Loucy (cell line): Measurements from ENCODE around the gene TP53INP2.

Experiments used
- EZH2phosphoT487 ChIP-seq: fragments of 200-600 bp; IDR thresholded peaks from 2 replicates; pipeline ENCODE4 v1.6.1; 2018; ENCODE audit warnings: antibody characterized with exemption, mild to moderate bottlenecking, moderate library complexity, borderline replicate concordance
- TF ChIP-seq, protein P1 (sequence below): fragments of 200-600 bp; sonication (generic); conservative IDR thresholded peaks from 2 replicates; pipeline ENCODE4 v1.5.1; 2014; ENCODE audit warnings: mild to moderate bottlenecking, antibody characterized with exemption, low read length

DNA sequence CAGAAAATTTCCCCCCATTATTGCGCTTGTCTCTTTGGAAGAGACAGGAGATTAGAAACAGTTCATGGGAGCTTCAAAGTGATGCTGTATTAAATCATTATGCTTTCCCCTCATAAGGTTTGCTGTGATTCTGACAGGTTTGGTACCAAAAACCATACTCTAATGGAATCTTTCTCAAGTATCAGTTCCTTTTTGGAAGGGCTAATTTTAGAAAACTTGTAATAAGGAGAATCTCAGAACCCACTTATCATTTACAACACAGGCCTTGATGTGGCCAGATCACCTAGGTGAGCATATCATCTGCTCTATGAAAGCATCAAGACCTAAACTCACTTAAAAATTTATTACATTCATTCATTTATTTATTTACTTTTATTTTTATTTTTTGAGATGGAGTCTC is 51.2 kb downstream of the TP53INP2 start:
- TF ChIP-seq, protein P1, sequence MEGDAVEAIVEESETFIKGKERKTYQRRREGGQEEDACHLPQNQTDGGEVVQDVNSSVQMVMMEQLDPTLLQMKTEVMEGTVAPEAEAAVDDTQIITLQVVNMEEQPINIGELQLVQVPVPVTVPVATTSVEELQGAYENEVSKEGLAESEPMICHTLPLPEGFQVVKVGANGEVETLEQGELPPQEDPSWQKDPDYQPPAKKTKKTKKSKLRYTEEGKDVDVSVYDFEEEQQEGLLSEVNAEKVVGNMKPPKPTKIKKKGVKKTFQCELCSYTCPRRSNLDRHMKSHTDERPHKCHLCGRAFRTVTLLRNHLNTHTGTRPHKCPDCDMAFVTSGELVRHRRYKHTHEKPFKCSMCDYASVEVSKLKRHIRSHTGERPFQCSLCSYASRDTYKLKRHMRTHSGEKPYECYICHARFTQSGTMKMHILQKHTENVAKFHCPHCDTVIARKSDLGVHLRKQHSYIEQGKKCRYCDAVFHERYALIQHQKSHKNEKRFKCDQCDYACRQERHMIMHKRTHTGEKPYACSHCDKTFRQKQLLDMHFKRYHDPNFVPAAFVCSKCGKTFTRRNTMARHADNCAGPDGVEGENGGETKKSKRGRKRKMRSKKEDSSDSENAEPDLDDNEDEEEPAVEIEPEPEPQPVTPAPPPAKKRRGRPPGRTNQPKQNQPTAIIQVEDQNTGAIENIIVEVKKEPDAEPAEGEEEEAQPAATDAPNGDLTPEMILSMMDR, result no peak
- TF ChIP-seq EZH2phosphoT487, result no peak
